T-helper 1 cell treated with Interleukin-12 subunit alpha and Interleukin-12 subunit beta and Interleukin-4 antibody, amounts not matched to agents 30 ng/mL and 1 ng/mL, for 36 hours (primary cell): Measurements from ENCODE around the gene RNGTT. TPM values are rescaled to one million over a fixed set of nuclear protein-coding genes. Genes with fewer than 3 reads are reported as not detected.

Source experiments
- intact Hi-C: fragments of 100-400 bp; cut with micrococcal nuclease; formaldehyde crosslinking; loops from one replicate; pipeline ENCODE4 v1.15.1; 2024
- total RNA-seq: library from RNA; stranded (reverse); gene quantifications from 2 replicates; pipeline ENCODE4 v1.2.3, GENCODE V29; 2022

Gene RNGTT
- total RNA-seq, 1 donor from 2014 or later, result 24.4 TPM

- intact Hi-C loops, result no loop called here
These were observed 293.0 kb downstream of the RNGTT start for GRCh38 chr6:88670369-88670768.

DNA sequence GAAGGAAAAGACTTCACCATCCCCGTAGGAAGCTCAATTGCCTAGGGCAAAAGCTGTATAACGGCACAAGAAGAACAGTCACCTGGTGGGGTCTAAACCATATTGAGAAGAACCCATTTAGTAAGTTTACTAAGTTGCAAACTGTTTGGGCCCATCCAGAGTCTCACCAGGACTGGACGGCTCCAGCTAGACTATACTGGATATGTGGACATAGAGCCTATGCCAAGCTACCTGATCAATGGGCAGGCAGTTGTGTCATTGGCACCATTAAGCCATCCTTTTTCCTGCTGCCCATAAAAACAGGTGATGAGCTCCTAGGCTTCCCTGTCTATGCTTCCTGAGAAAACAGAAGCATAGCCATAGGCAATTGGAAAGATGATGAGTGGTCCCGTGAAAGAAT lies 293.9 kb downstream of the RNGTT start:
- intact Hi-C loops, result no loop called here

DNA sequence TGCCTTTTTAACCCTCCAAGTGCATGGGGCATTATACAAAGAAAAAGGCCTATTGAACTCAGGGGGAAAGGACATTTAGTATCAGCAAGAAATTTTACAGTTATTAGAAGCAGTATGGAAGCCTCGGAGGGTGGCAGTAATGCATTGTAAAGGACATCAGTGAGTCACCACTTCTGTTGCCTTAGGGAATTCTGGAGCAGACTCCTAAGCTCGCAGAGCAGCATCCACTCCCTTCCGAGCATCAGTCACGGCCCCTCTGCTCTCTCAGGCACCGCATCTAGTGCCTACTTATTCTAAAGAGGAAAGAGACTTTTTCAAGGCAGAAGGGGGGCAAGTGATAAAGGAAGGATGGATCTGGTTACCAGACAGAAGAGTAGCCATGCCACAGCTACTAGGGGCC lies 296.5 kb downstream of the RNGTT start:
- intact Hi-C loops, result no loop called here

DNA sequence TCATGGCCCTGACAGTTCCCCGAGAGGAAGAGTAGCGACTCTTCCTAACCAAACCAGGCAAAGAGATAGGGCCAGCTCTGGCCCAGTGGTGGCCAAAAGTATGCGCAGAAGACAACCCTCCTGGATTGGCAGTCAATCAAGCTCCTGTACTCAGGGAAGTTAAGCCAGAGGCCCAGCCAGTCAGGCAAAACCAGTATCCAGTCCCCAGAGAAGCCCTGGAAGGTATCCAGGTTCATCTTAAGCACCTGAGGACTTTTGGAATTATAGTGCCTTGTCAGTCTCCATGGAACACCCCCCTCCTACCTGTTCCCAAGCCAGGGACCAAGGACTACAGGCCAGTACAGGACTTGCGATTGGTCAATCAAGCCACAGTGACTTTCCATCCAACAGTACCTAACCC lies 298.3 kb downstream of the RNGTT start:
- intact Hi-C loops, result no loop called here

DNA sequence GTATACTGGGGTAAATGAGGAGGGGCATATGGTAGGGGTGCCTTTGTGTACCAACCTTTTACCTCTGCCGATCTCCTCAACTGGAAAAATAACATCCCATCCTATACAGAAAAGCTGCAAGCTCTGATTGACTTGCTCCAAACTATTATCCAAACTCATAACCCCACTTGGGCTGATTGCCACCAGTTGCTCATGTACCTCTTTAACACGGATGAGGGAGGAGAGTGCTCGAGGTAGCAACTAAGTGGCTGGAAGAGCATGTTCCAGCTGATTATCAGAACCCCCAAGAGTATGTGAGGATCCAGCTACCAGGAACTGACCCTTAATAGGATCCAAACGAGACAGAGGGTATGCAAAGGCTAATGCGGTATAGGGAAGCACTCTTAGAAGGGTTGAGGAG lies 299.6 kb downstream of the RNGTT start:
- intact Hi-C loops, result no loop called here

DNA sequence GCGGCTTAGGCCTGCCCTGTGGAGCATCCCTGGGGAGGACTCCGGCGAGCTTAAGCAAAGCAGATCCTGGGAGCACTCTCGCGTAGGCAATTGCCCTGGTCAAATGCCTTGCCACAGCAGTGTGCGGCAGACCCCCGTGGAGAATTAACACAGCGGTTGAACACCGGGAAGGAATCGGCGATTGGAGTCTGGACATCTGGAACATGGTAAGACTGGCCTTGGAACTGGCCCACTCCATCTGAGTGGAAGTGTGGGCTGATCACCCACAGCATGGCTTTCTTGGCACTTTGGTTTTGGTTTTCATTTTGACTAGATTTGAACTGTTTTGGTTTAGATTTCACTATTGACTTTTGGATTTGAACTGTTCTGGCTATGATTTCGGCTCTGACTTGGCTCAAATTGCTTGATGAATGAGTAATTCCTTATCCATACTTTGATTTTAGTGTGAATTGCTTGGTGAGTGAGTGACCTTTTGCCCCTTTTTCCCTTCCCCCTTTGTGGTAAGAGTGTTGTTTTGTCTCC lies 300.7 kb downstream of the RNGTT start:
- intact Hi-C loops, result no loop called here

DNA sequence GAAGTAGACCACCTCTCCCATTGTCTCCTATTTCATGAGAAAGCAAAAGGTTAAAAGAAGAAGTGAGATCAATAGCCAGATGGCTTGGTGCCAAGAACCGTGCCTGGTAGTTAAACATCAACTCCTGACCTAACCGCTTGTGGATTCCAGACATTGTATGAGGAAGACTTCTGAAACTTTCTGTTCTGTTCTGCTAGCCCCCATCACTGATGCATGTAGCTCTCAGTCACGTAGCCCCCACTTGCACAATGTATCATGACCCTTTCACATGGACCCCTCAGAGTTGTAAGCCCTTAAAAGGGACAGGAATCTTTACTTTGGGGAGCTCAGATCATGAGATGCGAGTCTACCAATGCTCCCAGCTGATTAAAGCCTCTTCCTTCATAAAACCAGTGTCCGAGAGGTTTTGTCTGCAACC lies 301.2 kb downstream of the RNGTT start:
- intact Hi-C loops, result no loop called here

GRCh38 chr6:88661136-88661535 lies 302.3 kb downstream of the RNGTT start:
- intact Hi-C loops, result no loop called here

- intact Hi-C loops, result no loop called here
These were observed 307.8 kb downstream of the RNGTT start for GRCh38 chr6:88655586-88655985.

- intact Hi-C loops, result no loop called here
These were observed 309.5 kb downstream of the RNGTT start for GRCh38 chr6:88653936-88654335.

- intact Hi-C loops, result no loop called here
These were observed 312.0 kb downstream of the RNGTT start for GRCh38 chr6:88651400-88651799.

DNA sequence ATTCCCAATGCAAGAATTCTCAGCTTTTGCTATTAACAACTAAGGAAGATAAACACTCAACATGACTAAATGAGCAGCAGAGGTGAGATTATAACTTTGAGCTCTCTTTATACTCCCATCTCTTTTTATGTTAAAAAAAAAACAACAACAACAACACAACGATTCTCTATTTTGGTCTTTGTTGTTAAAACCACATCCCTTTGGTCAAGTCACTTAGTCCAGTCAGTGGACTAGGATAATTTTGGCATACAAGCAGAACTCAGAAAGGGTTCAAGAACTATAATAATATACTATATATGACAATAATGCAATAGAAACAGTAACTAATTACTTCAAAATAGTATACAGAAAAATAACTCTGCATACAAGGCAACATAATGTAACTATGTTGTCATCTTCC lies 312.4 kb downstream of the RNGTT start:
- intact Hi-C loops, result no loop called here

- intact Hi-C loops, result no loop called here
These were observed 313.3 kb downstream of the RNGTT start for GRCh38 chr6:88650029-88650619.

- intact Hi-C loops, result no loop called here
These were observed 322.1 kb downstream of the RNGTT start for GRCh38 chr6:88641178-88641903.

GRCh38 chr6:88637761-88638545 lies 325.5 kb downstream of the RNGTT start:
- intact Hi-C loops, result no loop called here

DNA sequence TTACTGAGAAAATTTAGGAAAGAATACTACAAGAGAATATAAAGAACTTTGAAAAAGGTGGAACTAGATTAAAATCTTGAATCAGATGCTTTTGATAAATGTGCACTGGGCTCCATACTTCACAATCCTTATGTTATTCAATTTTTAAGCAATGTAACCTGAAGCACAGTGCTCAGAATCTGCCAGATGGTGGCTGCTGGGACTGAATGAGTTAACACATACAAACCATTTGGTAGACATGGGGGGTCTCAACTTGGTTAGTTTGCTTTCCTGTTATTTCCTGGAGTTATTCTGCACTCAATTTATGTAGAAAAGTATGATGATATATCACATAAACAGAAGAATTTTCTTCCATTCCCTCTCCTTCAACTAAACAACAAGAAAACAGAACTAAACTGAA lies 326.5 kb downstream of the RNGTT start:
- intact Hi-C loops, result no loop called here

DNA sequence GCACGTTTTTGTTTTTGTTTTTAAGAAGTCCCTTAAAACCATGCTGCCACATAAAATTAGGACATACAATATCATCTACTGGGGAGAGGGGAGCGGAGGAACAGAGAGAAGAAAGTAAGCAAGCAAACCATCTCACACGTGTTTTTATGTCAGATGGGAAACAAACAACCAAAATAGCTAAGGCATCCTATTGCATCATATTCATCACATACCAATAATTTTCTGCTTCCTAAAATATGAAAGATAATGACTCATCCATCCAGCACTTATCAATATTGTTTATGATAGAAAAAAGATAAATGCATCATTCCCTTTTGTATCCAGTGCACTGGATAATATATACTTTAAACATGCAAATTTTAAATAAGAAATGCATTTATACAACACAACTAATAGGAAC lies 329.6 kb downstream of the RNGTT start:
- intact Hi-C loops, result no loop called here

- intact Hi-C loops, result no loop called here
These were observed 331.6 kb downstream of the RNGTT start for GRCh38 chr6:88631830-88632229.

GRCh38 chr6:88629838-88630494 lies 333.5 kb downstream of the RNGTT start:
- intact Hi-C loops, result no loop called here

GRCh38 chr6:88626460-88626859 lies 337.0 kb downstream of the RNGTT start:
- intact Hi-C loops, result no loop called here

DNA sequence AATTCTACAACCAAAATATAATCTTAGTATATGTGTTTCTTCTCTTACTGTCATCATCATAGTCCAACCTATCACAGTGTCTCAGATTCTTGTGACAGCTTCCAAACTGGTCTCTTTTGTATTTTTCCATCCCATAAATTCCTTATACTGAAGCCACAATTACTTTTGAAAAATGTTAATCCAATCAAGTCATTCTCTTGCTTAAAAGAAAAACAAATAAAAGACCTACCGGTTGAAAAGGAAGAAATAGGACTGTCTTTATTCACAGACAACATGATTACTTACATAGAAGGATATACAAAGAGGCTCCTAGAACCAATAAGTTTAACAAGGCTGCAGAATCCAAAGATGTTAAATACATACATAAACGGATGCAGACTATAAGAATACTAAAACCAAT lies 339.9 kb downstream of the RNGTT start:
- intact Hi-C loops, result no loop called here

- intact Hi-C loops, result no loop called here
These were observed 343.5 kb downstream of the RNGTT start for GRCh38 chr6:88619951-88620350.
